ENCODE measurements around the gene ZDHHC14. TPM values are rescaled to one million over a fixed set of nuclear protein-coding genes. Genes with fewer than 3 reads are reported as not detected.

Gene ZDHHC14
- total RNA-seq, 1 donor from 2014 or later, result 5.1 TPM

DNA sequence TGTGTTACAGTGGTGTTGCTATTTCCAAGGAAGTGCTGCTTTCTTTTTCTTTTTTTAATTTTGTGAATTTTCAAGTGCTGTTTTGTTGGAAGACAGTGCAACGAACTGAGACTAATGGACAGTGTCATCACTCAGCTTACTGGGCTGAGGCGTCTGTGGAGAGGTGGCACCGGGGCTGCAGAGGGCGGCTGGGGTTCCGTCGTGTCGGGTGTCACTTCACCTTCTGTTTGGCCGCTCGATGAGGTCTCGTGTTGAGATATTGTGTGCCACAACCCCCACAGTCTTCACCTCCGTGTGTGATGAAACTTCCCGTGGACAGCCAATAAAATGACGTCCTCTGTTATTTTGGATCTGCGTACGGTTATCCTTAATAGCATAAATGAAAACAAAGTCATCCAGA is 292.6 kb downstream of the ZDHHC14 start:
- Mint-ChIP-seq H3K4me3 (ENCODE audit: unreplicated experiment) (no peak overlapping the region), H3K36me3 (ENCODE audit: unreplicated experiment) (peaks cover 6% of the 10 kb centered on the region), H3K9me3 (ENCODE audit: unreplicated experiment) (no peaks in the 10 kb centered on the region), H3K27ac (ENCODE audit: unreplicated experiment) (no peak overlapping the region), H3K27me3 (ENCODE audit: unreplicated experiment) (no peaks in the 10 kb centered on the region), H3K4me1 (ENCODE audit: low read depth, unreplicated experiment) (peaks cover 7% of the 10 kb centered on the region)
- TF ChIP-seq, protein P1, sequence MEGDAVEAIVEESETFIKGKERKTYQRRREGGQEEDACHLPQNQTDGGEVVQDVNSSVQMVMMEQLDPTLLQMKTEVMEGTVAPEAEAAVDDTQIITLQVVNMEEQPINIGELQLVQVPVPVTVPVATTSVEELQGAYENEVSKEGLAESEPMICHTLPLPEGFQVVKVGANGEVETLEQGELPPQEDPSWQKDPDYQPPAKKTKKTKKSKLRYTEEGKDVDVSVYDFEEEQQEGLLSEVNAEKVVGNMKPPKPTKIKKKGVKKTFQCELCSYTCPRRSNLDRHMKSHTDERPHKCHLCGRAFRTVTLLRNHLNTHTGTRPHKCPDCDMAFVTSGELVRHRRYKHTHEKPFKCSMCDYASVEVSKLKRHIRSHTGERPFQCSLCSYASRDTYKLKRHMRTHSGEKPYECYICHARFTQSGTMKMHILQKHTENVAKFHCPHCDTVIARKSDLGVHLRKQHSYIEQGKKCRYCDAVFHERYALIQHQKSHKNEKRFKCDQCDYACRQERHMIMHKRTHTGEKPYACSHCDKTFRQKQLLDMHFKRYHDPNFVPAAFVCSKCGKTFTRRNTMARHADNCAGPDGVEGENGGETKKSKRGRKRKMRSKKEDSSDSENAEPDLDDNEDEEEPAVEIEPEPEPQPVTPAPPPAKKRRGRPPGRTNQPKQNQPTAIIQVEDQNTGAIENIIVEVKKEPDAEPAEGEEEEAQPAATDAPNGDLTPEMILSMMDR (IDR thresholded peaks at IDR 0.05; ENCODE audit: partially characterized antibody, unreplicated experiment), result no peak
- DNase-seq, result no peak

DNA sequence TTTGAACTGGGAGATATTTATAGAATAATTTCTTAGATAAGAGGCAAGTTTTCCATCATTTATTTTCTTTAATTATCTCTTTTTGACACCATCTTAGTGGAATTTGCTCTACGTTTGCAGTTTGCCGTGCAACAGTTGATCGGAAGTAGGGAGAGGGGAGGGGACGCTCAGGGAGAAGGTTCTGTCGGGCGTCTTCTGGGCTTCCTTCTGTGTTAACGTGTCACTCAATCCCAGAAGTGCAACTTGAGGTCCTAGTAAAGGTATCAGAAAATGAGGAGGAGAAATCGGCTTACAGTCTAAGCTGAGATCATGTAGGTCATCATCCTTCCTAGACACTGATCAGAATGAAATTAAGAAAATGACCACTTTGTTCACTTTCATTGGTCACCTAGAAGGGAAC is 293.1 kb downstream of the ZDHHC14 start:
- no peak for DNase-seq
- Mint-ChIP-seq H3K4me1 (ENCODE audit: low read depth, unreplicated experiment) (peaks cover 7% of the 10 kb centered on the region), H3K27me3 (ENCODE audit: unreplicated experiment) (no peaks in the 10 kb centered on the region), H3K27ac (ENCODE audit: unreplicated experiment) (no peak overlapping the region), H3K36me3 (ENCODE audit: unreplicated experiment) (peaks cover 6% of the 10 kb centered on the region), H3K4me3 (ENCODE audit: unreplicated experiment) (no peak overlapping the region), H3K9me3 (ENCODE audit: unreplicated experiment) (no peaks in the 10 kb centered on the region)
- TF ChIP-seq, protein P1 (IDR thresholded peaks at IDR 0.05; ENCODE audit: partially characterized antibody, unreplicated experiment), result no peak

DNA sequence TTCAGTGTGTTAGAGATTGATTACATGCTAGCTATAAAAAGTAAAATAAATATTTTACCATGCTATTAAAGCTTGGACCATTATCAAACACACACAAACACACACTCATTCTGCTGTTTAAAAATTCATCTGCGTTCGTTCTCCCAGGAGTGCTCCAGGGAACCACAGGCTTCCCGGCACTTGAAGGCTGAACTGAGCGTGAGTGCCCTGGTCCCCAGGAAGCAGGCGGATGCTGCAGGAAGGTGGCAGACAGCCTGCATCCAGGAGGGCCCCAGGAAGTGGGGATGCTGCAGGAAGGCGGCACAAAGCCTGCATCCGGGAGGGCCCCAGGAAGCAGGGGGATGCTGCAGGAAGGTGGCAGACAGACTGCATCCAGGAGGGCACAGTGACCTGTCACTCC is 294.8 kb downstream of the ZDHHC14 start:
- H3K9me3 Mint-ChIP-seq (ENCODE audit: unreplicated experiment), result no peaks in the 10 kb centered on the region
- H3K36me3 Mint-ChIP-seq (ENCODE audit: unreplicated experiment), result peaks cover 6% of the 10 kb centered on the region
- no peak for DNase-seq
- H3K27me3 Mint-ChIP-seq (ENCODE audit: unreplicated experiment), result no peaks in the 10 kb centered on the region
- no peaks in the 10 kb centered on the region for H3K4me1 Mint-ChIP-seq (ENCODE audit: low read depth, unreplicated experiment)
- no peak overlapping the region for H3K27ac Mint-ChIP-seq (ENCODE audit: unreplicated experiment)
- no peak overlapping the region for H3K4me3 Mint-ChIP-seq (ENCODE audit: unreplicated experiment)
- TF ChIP-seq, protein P1 (IDR thresholded peaks at IDR 0.05; ENCODE audit: partially characterized antibody, unreplicated experiment), result no peak

DNA sequence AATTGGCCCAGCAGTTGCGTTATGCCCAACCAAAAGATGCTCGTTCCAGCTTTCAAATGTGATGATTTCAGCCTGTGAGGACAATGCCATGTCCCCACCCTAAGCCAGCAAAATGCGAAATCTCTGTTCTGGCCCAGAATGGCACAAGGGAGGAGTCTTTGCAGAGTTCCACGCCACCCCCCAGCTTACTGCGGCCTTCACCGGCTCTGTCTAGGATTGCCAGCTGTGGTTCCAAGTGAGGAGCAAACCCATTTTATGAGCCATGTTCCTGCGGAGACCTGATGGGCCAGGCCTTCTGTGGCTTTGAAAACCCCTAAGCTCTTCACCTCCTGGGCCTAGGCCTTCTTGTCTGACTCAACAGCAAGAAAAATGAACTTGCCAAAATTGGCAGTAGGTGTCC is 295.3 kb downstream of the ZDHHC14 start:
- H3K4me1 Mint-ChIP-seq (ENCODE audit: low read depth, unreplicated experiment), result no peaks in the 10 kb centered on the region
- TF ChIP-seq, protein P1 (IDR thresholded peaks at IDR 0.05; ENCODE audit: partially characterized antibody, unreplicated experiment), result no peak
- DNase-seq, result no peak
- no peak overlapping the region for H3K4me3 Mint-ChIP-seq (ENCODE audit: unreplicated experiment)
- peaks cover 6% of the 10 kb centered on the region for H3K36me3 Mint-ChIP-seq (ENCODE audit: unreplicated experiment)
- H3K27me3 Mint-ChIP-seq (ENCODE audit: unreplicated experiment), result no peaks in the 10 kb centered on the region
- no peak overlapping the region for H3K27ac Mint-ChIP-seq (ENCODE audit: unreplicated experiment)
- no peaks in the 10 kb centered on the region for H3K9me3 Mint-ChIP-seq (ENCODE audit: unreplicated experiment)

DNA sequence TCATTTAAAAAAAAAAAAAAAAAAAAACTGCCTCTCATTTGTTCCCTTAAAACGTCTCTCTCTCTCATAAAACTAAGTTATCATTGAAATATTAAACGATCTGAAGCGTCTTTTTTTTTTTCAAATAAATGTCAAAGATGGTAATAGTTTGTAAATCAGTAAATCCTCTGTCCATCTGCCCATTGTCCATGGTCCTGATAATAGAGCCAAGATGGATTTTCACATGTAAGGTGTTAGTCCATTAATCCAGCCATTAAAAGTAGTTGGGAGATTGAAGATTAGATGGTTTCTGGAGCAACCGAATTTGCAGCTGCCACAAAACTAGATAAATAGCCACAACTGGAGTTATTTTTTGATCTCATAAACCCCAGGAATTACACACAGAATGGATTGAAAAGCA is 296.2 kb downstream of the ZDHHC14 start:
- Mint-ChIP-seq H3K27me3 (ENCODE audit: unreplicated experiment) (no peaks in the 10 kb centered on the region), H3K9me3 (ENCODE audit: unreplicated experiment) (no peaks in the 10 kb centered on the region), H3K4me3 (ENCODE audit: unreplicated experiment) (no peak overlapping the region), H3K36me3 (ENCODE audit: unreplicated experiment) (peaks cover 6% of the 10 kb centered on the region), H3K4me1 (ENCODE audit: low read depth, unreplicated experiment) (no peaks in the 10 kb centered on the region), H3K27ac (ENCODE audit: unreplicated experiment) (no peak overlapping the region)
- TF ChIP-seq, protein P1 (IDR thresholded peaks at IDR 0.05; ENCODE audit: partially characterized antibody, unreplicated experiment), result no peak
- no peak for DNase-seq

Data from glutamatergic neuron (in vitro differentiated cells).